Activated CD4-positive, alpha-beta T cell treated with anti-CD3 and anti-CD28 coated beads, Interleukin-10, Interleukin-2, amounts not matched to agents 100 ng/mL and 50 ng/mL, durations not matched to agents 16 hours and 8 hours (primary cell): ENCODE data around the gene INTS14.

ENCODE experiments used
- DNase-seq: peaks from one replicate; pipeline ENCODE4 v3.0.0-alpha.2; 2020

Gene INTS14

GRCh38 chr15:65610871-65611718 lies at the start of gene INTS14:
Gene INTS14, minus strand, starts transcription at chr15:65611131. Its CDS starts 3,751 bp downstream, at chr15:65607380.
- DNase-seq: peak; percentile 97

- no peak for DNase-seq
Observed at GRCh38 chr15:65659502-65660052, 48.6 kb upstream of the INTS14 start.

GRCh38 chr15:65655457-65655856 lies 44.5 kb upstream of the INTS14 start:
- no peak for DNase-seq

GRCh38 chr15:65655026-65655425 lies 44.1 kb upstream of the INTS14 start:
- DNase-seq: no peak

GRCh38 chr15:65653801-65654521 lies 43.0 kb upstream of the INTS14 start:
- no peak for DNase-seq

GRCh38 chr15:65653341-65653740 lies 42.4 kb upstream of the INTS14 start:
- no peak for DNase-seq

GRCh38 chr15:65651831-65652749 lies 41.2 kb upstream of the INTS14 start:
- no peak for DNase-seq

- no peak for DNase-seq
Observed at GRCh38 chr15:65651042-65651322, 40.1 kb upstream of the INTS14 start.

GRCh38 chr15:65650312-65651041 lies 39.5 kb upstream of the INTS14 start:
- DNase-seq: no peak

- no peak for DNase-seq
Observed at GRCh38 chr15:65646486-65646885, 35.6 kb upstream of the INTS14 start.

GRCh38 chr15:65645392-65645791 lies 34.5 kb upstream of the INTS14 start:
- no peak for DNase-seq

- DNase-seq: no peak
Observed at GRCh38 chr15:65644282-65644681, 33.4 kb upstream of the INTS14 start.

- no peak for DNase-seq
Observed at GRCh38 chr15:65642594-65642993, 31.7 kb upstream of the INTS14 start.

- DNase-seq: no peak
Observed at GRCh38 chr15:65641768-65642475, 31.0 kb upstream of the INTS14 start.

- no peak for DNase-seq
Observed at GRCh38 chr15:65639509-65639908, 28.6 kb upstream of the INTS14 start.

- peak; percentile 79 for DNase-seq
Observed at GRCh38 chr15:65638681-65639089, 27.8 kb upstream of the INTS14 start.

- DNase-seq: no peak
Observed at GRCh38 chr15:65638109-65638508, 27.2 kb upstream of the INTS14 start.

- DNase-seq: no peak
Observed at GRCh38 chr15:65634356-65634755, 23.4 kb upstream of the INTS14 start.

- DNase-seq: no peak
Observed at GRCh38 chr15:65633752-65634151, 22.8 kb upstream of the INTS14 start.

- DNase-seq: no peak
Observed at GRCh38 chr15:65632780-65633375, 21.9 kb upstream of the INTS14 start.

- peak; percentile 47 for DNase-seq
Observed at GRCh38 chr15:65631503-65631902, 20.6 kb upstream of the INTS14 start.
